ENCODE measurements around the gene FOXF2. TPM values are rescaled to one million over a fixed set of nuclear protein-coding genes. Genes with fewer than 3 reads are reported as not detected.

FOXF2 gene
- total RNA-seq, 1 donor from 2014 or later: 15.7 TPM

DNA sequence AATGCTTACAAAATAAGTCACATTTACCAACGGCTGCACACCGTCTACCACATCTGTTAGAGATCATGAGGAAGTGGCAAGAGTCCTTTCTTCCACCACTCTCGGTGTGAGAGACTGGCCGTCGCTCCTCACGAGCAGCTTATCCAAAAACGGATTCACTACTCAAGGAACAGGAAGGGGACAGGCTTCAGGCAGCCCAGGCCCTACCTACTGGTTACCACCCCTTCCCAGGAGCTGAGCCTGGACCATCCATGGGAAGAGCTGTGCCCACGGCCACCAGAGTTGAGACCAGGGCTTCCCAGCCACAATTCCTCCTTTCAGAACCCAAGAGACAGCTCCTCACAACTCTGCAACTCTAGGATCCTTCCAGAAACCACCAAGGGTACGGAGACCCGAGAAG, 37.0 kb downstream of the FOXF2 start:
- TF ChIP-seq, protein P1, sequence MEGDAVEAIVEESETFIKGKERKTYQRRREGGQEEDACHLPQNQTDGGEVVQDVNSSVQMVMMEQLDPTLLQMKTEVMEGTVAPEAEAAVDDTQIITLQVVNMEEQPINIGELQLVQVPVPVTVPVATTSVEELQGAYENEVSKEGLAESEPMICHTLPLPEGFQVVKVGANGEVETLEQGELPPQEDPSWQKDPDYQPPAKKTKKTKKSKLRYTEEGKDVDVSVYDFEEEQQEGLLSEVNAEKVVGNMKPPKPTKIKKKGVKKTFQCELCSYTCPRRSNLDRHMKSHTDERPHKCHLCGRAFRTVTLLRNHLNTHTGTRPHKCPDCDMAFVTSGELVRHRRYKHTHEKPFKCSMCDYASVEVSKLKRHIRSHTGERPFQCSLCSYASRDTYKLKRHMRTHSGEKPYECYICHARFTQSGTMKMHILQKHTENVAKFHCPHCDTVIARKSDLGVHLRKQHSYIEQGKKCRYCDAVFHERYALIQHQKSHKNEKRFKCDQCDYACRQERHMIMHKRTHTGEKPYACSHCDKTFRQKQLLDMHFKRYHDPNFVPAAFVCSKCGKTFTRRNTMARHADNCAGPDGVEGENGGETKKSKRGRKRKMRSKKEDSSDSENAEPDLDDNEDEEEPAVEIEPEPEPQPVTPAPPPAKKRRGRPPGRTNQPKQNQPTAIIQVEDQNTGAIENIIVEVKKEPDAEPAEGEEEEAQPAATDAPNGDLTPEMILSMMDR (IDR thresholded peaks at IDR 0.05): no peak
- H3K4me3 ChIP-seq: no peak overlapping the region
- H3K36me3 ChIP-seq: no peaks in the 10 kb centered on the region
- H3K4me1 ChIP-seq: no peaks in the 10 kb centered on the region
- ATAC-seq: no peak
- no peaks in the 10 kb centered on the region for H3K9me3 ChIP-seq
- no peaks in the 10 kb centered on the region for H3K27me3 ChIP-seq
- intact Hi-C loops (cut with DNase I): no loop called here
- no peak for DNase-seq
- H3K27ac ChIP-seq: no peak overlapping the region

DNA sequence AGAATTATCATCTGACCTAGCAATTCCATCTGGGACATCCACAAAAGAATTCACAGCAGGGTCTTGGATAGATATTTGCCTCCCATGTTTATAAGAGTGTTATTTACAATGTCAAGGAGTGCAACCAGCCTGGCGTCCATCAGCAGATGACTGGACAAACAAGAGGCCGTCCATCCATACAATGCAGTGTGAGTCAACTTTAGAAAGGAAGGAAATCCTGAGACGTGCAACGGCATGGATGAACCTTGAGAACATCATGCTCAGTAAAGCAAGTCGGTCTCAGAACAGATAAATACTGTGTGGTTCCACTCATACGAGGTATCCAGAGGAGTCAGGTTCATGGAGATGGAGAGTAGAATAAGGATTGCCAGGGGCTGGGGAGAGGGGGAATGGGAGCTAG, 46.4 kb downstream of the FOXF2 start:
- no peak for ATAC-seq
- Histone ChIP-seq H3K27me3 (peaks cover 19% of the 10 kb centered on the region), H3K36me3 (no peaks in the 10 kb centered on the region), H3K27ac (no peak overlapping the region), H3K9me3 (no peaks in the 10 kb centered on the region), H3K4me1 (no peaks in the 10 kb centered on the region), H3K4me3 (no peak overlapping the region)
- intact Hi-C loops (cut with DNase I): no loop called here
- TF ChIP-seq, protein P1 (IDR thresholded peaks at IDR 0.05): no peak
- DNase-seq: no peak

DNA sequence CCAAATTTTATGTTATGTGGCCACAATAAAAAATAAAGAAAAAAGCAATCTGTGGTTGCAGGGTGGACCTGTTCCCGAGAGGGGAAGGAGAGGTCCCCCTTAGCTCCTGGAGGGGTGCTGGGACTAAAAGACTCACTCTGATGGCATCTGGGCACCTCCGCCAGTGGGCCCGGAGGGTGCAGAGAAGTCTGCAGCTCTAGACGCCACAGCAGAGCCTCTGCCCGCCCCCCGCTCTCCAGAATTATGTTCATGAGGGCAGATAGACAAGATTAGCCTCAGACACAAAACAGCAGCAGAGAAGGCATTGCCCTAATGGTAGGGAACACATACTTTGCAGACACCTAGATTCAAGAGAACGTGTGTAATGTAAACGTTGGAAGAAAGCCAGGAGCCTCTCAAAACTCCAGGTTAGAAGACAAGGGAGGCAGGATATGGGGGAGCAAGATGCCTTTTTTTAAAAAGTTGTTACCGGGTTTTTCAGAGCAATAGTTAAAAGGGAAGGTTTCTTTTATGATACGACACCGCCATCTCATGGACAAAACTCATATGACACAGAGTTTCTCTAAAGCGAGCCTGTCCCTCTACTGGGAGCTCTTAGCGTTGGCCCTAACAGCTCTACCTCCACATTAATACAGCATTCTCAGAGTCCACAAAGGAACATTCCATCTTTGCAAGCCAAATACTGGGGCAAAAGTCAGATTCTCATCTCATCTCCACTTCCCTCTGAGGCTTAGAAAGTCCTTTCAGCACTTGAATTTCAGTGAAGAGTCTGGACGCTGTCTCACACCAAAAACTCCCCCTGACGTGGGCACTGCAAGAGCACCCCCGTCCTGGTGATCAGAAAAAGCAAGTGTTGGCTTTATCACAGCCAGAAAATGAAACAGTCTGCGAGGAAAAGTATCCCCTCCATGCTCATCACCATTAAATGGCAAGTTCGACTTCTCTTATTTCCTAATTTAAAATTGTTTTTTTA, 47.2 kb downstream of the FOXF2 start:
- H3K36me3 ChIP-seq: no peaks in the 10 kb centered on the region
- no peak overlapping the region for H3K27ac ChIP-seq
- peaks cover 19% of the 10 kb centered on the region for H3K27me3 ChIP-seq
- TF ChIP-seq, protein P1 (IDR thresholded peaks at IDR 0.05): peak; percentile 76
- intact Hi-C loops (cut with DNase I): no loop called here
- DNase-seq (no peak), ATAC-seq (peak; percentile 93)
- H3K4me3 ChIP-seq: no peak overlapping the region
- no peaks in the 10 kb centered on the region for H3K9me3 ChIP-seq
- H3K4me1 ChIP-seq: no peaks in the 10 kb centered on the region

DNA sequence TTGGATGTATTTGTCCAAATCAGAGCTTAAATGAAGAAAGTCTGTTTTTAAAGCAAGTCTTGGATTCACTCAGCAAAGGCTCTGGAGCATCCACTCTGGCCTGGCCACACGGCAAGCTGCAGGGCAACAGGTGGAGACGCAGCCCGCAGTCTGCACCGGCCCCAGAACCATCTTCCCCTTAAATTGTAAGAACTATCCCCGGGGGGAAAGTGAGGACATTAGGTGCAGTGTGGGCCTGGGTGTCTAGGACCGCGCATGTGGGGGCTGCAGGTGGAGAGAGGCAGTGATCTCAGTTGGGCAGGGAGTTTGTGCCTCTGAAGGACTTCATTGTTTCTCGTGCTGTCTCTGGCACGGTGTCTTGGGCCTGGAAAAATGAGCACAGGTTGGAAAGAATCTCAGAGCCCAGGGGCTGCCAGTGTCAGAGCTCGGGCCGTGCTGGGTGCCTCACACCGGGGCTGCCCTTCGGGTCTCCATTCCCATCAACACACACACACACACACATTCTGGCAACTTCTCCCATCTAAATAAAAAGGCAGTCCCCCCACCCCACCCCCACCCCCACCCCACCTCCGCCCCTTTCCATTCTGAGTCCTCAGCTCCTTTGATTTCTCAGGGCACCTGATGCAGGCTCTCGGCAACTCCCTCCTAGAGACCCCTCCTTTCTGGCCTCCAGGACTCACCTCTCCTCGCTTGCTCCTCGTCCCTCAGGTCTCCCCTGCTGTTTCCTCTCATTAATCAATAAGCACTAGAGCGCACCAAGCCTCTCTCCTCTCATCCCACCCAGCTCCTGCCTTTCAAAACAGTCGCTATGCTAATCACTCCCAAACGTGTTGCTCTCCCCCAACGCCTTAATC, 48.4 kb downstream of the FOXF2 start:
- Histone ChIP-seq H3K27ac (no peak overlapping the region), H3K9me3 (no peaks in the 10 kb centered on the region), H3K4me3 (no peak overlapping the region), H3K36me3 (no peaks in the 10 kb centered on the region), H3K27me3 (peaks cover 19% of the 10 kb centered on the region), H3K4me1 (no peaks in the 10 kb centered on the region)
- ATAC-seq: no peak
- TF ChIP-seq, protein P1 (IDR thresholded peaks at IDR 0.05): no peak
- DNase-seq: peak; percentile 39
- intact Hi-C loops (cut with DNase I): no loop called here

DNA sequence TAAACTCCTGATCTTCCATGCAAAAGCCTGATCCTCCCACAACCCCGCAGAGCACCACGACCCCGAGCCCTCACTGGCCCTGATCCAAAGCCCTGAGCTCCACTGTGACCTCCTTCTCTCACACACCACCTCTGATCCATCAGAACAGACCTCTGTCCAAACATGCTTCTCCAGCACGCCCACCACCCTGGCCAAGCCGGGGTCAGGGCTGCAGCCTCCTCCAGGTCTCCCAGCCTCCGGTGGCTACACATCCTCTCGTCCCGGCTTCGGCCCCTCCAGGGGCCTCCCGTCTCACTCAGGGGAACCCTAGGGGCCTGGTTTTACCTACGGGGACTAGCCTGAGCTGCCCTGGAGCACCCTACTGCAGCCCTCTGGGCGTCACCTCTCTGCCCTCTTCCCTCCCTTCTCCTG, 49.1 kb downstream of the FOXF2 start:
- H3K9me3 ChIP-seq: no peaks in the 10 kb centered on the region
- H3K36me3 ChIP-seq: no peaks in the 10 kb centered on the region
- TF ChIP-seq, protein P1 (IDR thresholded peaks at IDR 0.05): no peak
- no peaks in the 10 kb centered on the region for H3K4me1 ChIP-seq
- peaks cover 19% of the 10 kb centered on the region for H3K27me3 ChIP-seq
- no peak overlapping the region for H3K4me3 ChIP-seq
- peak; percentile 56 for DNase-seq
- intact Hi-C loops (cut with DNase I): no loop called here
- no peak for ATAC-seq
- H3K27ac ChIP-seq: no peak overlapping the region

All from upper lobe of right lung (tissue), 1 donor.